WTC11 (cell line): ENCODE data around the gene SLC4A8. TPM values are rescaled to one million over a fixed set of nuclear protein-coding genes. Genes with fewer than 3 reads are reported as not detected.
A peak's percentile ranks its signal among the peaks of the same experiment; 100 is the strongest.
"Not testable (repeated sequence)": the region's sequence is repeated elsewhere in the genome, so short reads cannot be mapped to it uniquely, and the experiment has no call there.

Source experiments
- ATAC-seq: fragments of 200-7000 bp; cut with Tn5 transposase; 2 replicates; pipeline ENCODE4 v1.10.0; 2021; ENCODE audit warnings: mild to moderate bottlenecking, moderate library complexity
- CTCF ChIA-PET: fragments of 300-600 bp; sonication (Branson Sonifier 250); formaldehyde crosslinking; loops from one replicate; lab custom pipeline; 2021; ENCODE audit warnings: antibody characterized with exemption; lab: Charles Lee
- POLR2A ChIA-PET: fragments of 350-600 bp; sonication (Branson Sonifier 250); formaldehyde crosslinking; loops from one replicate; lab custom pipeline; 2021; ENCODE audit warnings: antibody characterized with exemption; lab: Charles Lee
- DNase-seq: peaks from one replicate; pipeline ENCODE4 v3.0.0; 2021; ENCODE audit warnings: low spot score
- H3K27ac Mint-ChIP-seq: 2 replicates; pipeline ENCODE4 v1.8.0; 2021; ENCODE audit warnings: mixed read lengths
- H3K27me3 Mint-ChIP-seq: 2 replicates; pipeline ENCODE4 v1.8.0; 2021; ENCODE audit warnings: low read depth, mild to moderate bottlenecking, moderate library complexity, mixed read lengths
- H3K36me3 Mint-ChIP-seq: 2 replicates; pipeline ENCODE4 v1.8.0; 2021; ENCODE audit warnings: mixed read lengths
- H3K4me1 Mint-ChIP-seq: 2 replicates; pipeline ENCODE4 v1.8.0; 2022; ENCODE audit warnings: mixed read lengths
- H3K4me3 Mint-ChIP-seq: 2 replicates; pipeline ENCODE4 v1.8.0; 2021; ENCODE audit warnings: mild to moderate bottlenecking, moderate library complexity, mixed read lengths
- H3K9me3 Mint-ChIP-seq: 2 replicates; pipeline ENCODE4 v1.8.0; 2021; ENCODE audit warnings: mixed read lengths
- ATF6 ChIP-seq: sonication (generic); formaldehyde crosslinking; IDR thresholded peaks from 2 replicates; pipeline ENCODE4 v1.8.1; 2023; ENCODE audit warnings: mild to moderate bottlenecking, missing genetic modification reagents
- EMX1 ChIP-seq: fragments of 250-450 bp; sonication (Bioruptor Pico); IDR thresholded peaks from 2 replicates; pipeline ENCODE4 v1.8.0; 2021; ENCODE audit warnings: mild to moderate bottlenecking
- ESRRA ChIP-seq: sonication (generic); formaldehyde crosslinking; IDR thresholded peaks from 2 replicates; pipeline ENCODE4 v1.8.1; 2022; ENCODE audit warnings: mild to moderate bottlenecking, missing genetic modification reagents, borderline replicate concordance
- JUN ChIP-seq: sonication (generic); formaldehyde crosslinking; IDR thresholded peaks from 2 replicates; pipeline ENCODE4 v1.8.0; 2023; ENCODE audit warnings: mild to moderate bottlenecking, missing genetic modification reagents
- MAX ChIP-seq: sonication (generic); formaldehyde crosslinking; IDR thresholded peaks from 2 replicates; pipeline ENCODE4 v1.8.0; 2022; ENCODE audit warnings: mild to moderate bottlenecking, missing genetic modification reagents
- MLX ChIP-seq: sonication (generic); formaldehyde crosslinking; IDR thresholded peaks from 2 replicates; pipeline ENCODE4 v1.8.1; 2023; ENCODE audit warnings: mild to moderate bottlenecking, missing genetic modification reagents, moderate library complexity
- NR1H2 ChIP-seq: sonication (generic); formaldehyde crosslinking; IDR thresholded peaks from 2 replicates; pipeline ENCODE4 v1.9.0; 2021; ENCODE audit warnings: mild to moderate bottlenecking, moderate library complexity, missing genetic modification reagents
- SMAD3 ChIP-seq: sonication (generic); formaldehyde crosslinking; IDR thresholded peaks from 2 replicates; pipeline ENCODE4 v1.8.0; 2022; ENCODE audit warnings: missing genetic modification reagents, mild to moderate bottlenecking, borderline replicate concordance
- SMAD4 ChIP-seq: sonication (generic); formaldehyde crosslinking; IDR thresholded peaks from 2 replicates; pipeline ENCODE4 v1.8.0; 2022; ENCODE audit warnings: mild to moderate bottlenecking, missing genetic modification reagents
- TEAD4 ChIP-seq: sonication (generic); formaldehyde crosslinking; IDR thresholded peaks from 2 replicates; pipeline ENCODE4 v1.8.0; 2022; ENCODE audit warnings: mild to moderate bottlenecking, missing genetic modification reagents
- ZNF138 ChIP-seq: sonication (generic); formaldehyde crosslinking; conservative IDR thresholded peaks from 2 replicates; pipeline ENCODE4 v1.8.1; 2022; ENCODE audit warnings: mild to moderate bottlenecking, moderate library complexity, missing genetic modification reagents
- ZNF219 ChIP-seq: sonication (generic); formaldehyde crosslinking; IDR thresholded peaks from 2 replicates; pipeline ENCODE4 v1.8.0; 2023; ENCODE audit warnings: missing genetic modification reagents, mild to moderate bottlenecking, borderline replicate concordance
- ZNF263 ChIP-seq: sonication (generic); formaldehyde crosslinking; IDR thresholded peaks from 2 replicates; pipeline ENCODE4 v1.8.1; 2022; ENCODE audit warnings: low read depth, mild to moderate bottlenecking, moderate library complexity, missing genetic modification reagents
- ZNF425 ChIP-seq: fragments of 250-450 bp; sonication (Bioruptor Pico); conservative IDR thresholded peaks from 2 replicates; pipeline ENCODE4 v1.9.0; 2021; ENCODE audit warnings: mild to moderate bottlenecking
- ZNF512 ChIP-seq: sonication (generic); formaldehyde crosslinking; IDR thresholded peaks from 2 replicates; pipeline ENCODE4 v1.8.1; 2022; ENCODE audit warnings: missing genetic modification reagents, borderline replicate concordance
- ZNF532 ChIP-seq: fragments of 250-450 bp; sonication (Bioruptor Pico); IDR thresholded peaks from 2 replicates; pipeline ENCODE4 v1.9.0; 2021; ENCODE audit warnings: mild to moderate bottlenecking, borderline replicate concordance
- total RNA-seq: library from RNA; stranded (reverse); gene quantifications from 3 replicates; pipeline ENCODE4 v1.2.3, GENCODE V29; 2021

Gene SLC4A8
- total RNA-seq, 1 experiment from 2014 or later = 16.9 TPM

- Mint-ChIP-seq H3K27me3 (no peaks in the 10 kb centered on the region), H3K4me1 (no peaks in the 10 kb centered on the region), H3K36me3 (no peaks in the 10 kb centered on the region), H3K4me3 (no peak overlapping the region), H3K27ac (no peak overlapping the region), H3K9me3 (no peaks in the 10 kb centered on the region)
- POLR2A ChIA-PET = no interaction called here
- DNase-seq (no peak), ATAC-seq (no peak)
- CTCF ChIA-PET = no interaction called here
- TF ChIP-seq NR1H2 (no peak), MLX (CRISPR knock-in tag) (no peak), EMX1 (CRISPR knock-in tag) (no peak), ZNF532 (CRISPR knock-in tag) (no peak), ZNF219 (no peak), SMAD4 (CRISPR knock-in tag) (no peak), ZNF138 (CRISPR knock-in tag) (no peak), ESRRA (no peak)
Observed at GRCh38 chr12:51512438-51512837, 87.8 kb downstream of the SLC4A8 start.

- H3K4me1 Mint-ChIP-seq, H3K27me3 Mint-ChIP-seq, POLR2A ChIA-PET, H3K4me3 Mint-ChIP-seq, H3K27ac Mint-ChIP-seq, H3K36me3 Mint-ChIP-seq, H3K9me3 Mint-ChIP-seq, CTCF ChIA-PET, DNase-seq, ATAC-seq: not testable (repeated sequence)
Observed at GRCh38 chr12:51515037-51515436, 90.4 kb downstream of the SLC4A8 start.

- Mint-ChIP-seq H3K36me3 (no peaks in the 10 kb centered on the region), H3K4me3 (no peak overlapping the region), H3K27me3 (no peaks in the 10 kb centered on the region), H3K4me1 (no peaks in the 10 kb centered on the region), H3K27ac (0 out of 2 replicates have a peak overlapping the region, but pooled peaks have one; percentile 31), H3K9me3 (no peaks in the 10 kb centered on the region)
- TF ChIP-seq ZNF263 (CRISPR knock-in tag) (no peak), EMX1 (CRISPR knock-in tag) (no peak)
- POLR2A ChIA-PET = interaction anchor here (1.2 kb wide), 1 partner anchor 98 kb away, joined by 3 read pairs; no protein-coding TSS in a partner anchor
- ATAC-seq = no peak
- no peak for DNase-seq
- CTCF ChIA-PET = interaction anchor here (0.5 to 3.2 kb wide), 14 partner anchors 11 to 358 kb away, joined by 3 to 18 read pairs (median 4); no protein-coding TSS in a partner anchor
Observed at GRCh38 chr12:51517316-51517715, 92.7 kb downstream of the SLC4A8 start.

GRCh38 chr12:51517800-51518199, 93.2 kb downstream of the SLC4A8 start:
- ChIA-PET CTCF (interaction anchor here (0.5 to 3.2 kb wide), 17 partner anchors 11 to 1859 kb away, joined by 3 to 18 read pairs (median 4); partner anchors contain the start of gene ANKRD33), POLR2A (interaction anchor here (1.2 kb wide), 1 partner anchor 99 kb away, joined by 3 read pairs; no protein-coding TSS in a partner anchor)
- peak; percentile 24 for DNase-seq
- peak; percentile 86 for ATAC-seq
- Mint-ChIP-seq H3K9me3 (no peaks in the 10 kb centered on the region), H3K4me1 (no peaks in the 10 kb centered on the region), H3K27ac (no peak overlapping the region), H3K36me3 (no peaks in the 10 kb centered on the region), H3K27me3 (no peaks in the 10 kb centered on the region), H3K4me3 (no peak overlapping the region)
- no peak for TF ChIP-seq MAX (CRISPR knock-in tag)
- TF ChIP-seq ZNF512 (CRISPR knock-in tag) = no peak
- TF ChIP-seq JUN (CRISPR knock-in tag) = no peak
- TF ChIP-seq TEAD4 = no peak
- TF ChIP-seq ZNF425 = no peak
- TF ChIP-seq SMAD3 (CRISPR knock-in tag) = no peak
- TF ChIP-seq ATF6 = no peak
